Stimulated activated CD8-positive, alpha-beta memory T cell treated with anti-CD3 and anti-CD28 coated beads, Interleukin-12 subunit alpha, Interleukin-12 subunit beta, amount 100 ng/mL, for 4 hours (primary cell): ENCODE results near the gene LRRC37A2.
A peak's percentile ranks its signal among the peaks of the same experiment; 100 is the strongest.
"Not testable (repeated sequence)": the region's sequence is repeated elsewhere in the genome, so short reads cannot be mapped to it uniquely, and the experiment has no call there.

Experiments used
- DNase-seq: peaks from one replicate; pipeline ENCODE4 v3.0.0-alpha.2; 2020; ENCODE audit warnings: low read depth

The LRRC37A2 gene

DNA sequence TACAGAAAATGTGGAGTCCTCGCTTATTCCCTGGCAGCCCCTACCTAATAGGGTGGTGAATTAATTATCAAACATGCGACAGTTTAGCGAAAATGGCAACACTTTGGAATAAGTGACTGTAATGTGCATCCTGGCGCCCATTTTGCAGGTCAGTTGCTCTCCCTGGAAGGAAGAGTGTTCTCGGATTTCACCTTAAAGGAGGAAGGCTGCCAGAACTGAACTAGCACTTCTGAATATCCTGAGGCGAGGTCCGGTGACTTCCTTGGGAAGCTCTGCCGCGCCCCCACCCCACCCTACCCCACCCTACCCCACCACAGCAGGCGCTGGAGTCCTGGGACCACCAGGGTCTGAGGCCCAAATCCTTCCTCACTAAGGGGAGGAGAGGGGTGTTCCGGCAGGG is at the start of gene LRRC37A2:
TSS of gene LRRC37A2 (plus strand) at position 301 of the 400 bp plus-strand sequence. CDS start 245 bp downstream, outside the sequence.
- not testable (repeated sequence) for DNase-seq

- not testable (repeated sequence) for DNase-seq
Observed at GRCh38 chr17:46467618-46468017, 44.6 kb upstream of the LRRC37A2 start.

DNA sequence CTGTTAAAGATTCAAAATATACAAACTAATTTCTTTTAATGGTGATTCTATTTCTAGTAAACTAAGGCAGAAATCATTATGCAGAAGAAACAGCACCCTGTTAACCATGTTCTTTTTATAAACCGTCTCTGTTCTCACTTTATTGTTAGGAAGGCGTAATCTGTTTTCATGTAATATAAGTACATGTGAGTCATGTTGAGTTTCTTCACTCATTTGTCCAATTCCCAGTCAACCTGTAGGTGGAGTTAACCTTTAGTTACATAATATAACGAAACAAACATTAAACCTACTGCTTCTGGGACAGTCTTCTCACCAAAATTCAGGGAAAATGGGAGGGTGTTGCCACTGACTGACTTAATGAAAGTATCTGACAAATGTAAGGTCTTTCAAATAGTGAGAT is 37.8 kb upstream of the LRRC37A2 start:
- not testable (repeated sequence) for DNase-seq

GRCh38 chr17:46475583-46475982 is 36.7 kb upstream of the LRRC37A2 start:
- DNase-seq, result not testable (repeated sequence)

GRCh38 chr17:46478823-46479222 is 33.4 kb upstream of the LRRC37A2 start:
- not testable (repeated sequence) for DNase-seq

DNA sequence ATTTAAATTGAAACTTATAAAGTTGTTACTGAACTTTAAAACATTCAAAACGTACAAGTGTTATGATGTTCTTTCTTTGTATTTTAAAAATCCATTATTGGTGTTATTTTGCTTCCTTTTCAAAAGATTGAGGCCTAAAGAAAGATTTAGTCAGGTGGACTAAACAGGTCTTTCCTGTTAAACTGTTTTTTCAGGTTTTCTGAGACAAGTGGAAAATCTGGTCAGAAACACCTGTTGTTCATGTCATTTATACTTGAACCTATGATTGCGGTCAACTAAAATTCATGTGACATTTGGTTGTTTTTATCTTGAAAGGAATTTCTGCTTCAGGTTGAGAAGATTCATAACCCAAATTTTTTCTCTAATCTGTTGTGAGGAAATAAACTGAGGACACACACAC is 31.0 kb upstream of the LRRC37A2 start:
- DNase-seq, result not testable (repeated sequence)

DNA sequence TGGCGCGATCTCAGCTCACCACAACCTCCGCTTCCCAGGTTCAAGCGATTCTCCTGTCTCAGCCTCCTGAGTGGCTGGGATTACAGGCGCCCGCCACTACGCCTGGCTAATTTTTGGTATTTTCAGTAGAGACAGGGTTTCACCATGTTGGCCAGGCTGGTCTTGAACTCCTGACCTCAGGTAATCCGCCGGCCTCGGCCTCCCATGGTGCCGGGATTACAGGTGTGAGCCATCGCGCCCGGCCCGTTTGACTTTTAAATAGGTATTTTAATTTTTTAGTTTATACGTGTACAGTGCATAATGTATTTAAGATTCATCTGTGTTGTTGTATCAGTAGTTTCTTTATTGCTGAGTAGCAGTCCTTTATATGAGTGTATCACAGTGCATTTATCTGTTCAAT is 20.2 kb upstream of the LRRC37A2 start:
- DNase-seq, result not testable (repeated sequence)

GRCh38 chr17:46499437-46500139 is 12.7 kb upstream of the LRRC37A2 start:
- not testable (repeated sequence) for DNase-seq

DNA sequence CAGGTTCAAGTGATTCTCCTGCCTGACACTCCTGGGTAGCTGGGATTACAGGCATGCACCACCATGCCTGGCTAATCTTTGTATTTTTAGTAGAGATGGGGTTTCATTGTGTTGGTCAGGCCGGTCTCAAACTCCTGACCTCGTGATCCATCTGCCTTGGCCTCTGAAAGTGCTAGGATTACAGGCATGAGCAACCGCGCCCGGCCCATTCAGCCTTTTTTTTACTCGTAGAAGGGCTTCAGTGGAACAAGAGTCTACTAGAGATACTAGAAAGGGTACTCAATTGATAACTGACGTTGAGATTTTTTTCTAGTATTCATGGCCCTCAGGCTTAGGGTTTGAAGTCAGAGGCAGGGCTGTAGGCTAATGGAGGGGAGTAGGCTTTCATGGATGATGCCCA is 6.4 kb upstream of the LRRC37A2 start:
- not testable (repeated sequence) for DNase-seq

- DNase-seq, result not testable (repeated sequence)
Observed at GRCh38 chr17:46534716-46535115, 22.4 kb downstream of the LRRC37A2 start.

DNA sequence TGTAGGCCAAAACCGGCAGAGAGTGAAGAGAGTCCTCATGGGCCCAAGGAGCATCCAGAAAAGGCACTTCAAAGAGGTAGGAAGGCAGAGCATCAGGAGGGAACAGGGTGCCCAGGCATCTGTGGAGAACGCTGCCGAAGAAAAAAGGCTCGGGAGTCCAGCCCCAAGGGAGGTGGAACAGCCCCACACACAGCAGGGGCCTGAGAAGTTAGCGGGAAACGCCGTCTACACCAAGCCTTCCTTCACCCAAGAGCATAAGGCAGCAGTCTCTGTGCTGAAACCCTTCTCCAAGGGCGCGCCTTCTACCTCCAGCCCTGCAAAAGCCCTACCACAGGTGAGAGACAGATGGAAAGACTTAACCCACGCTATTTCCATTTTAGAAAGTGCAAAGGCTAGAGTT is 36.3 kb downstream of the LRRC37A2 start:
- DNase-seq, result not testable (repeated sequence)

- not testable (repeated sequence) for DNase-seq
Observed at GRCh38 chr17:46559155-46559554, 46.9 kb downstream of the LRRC37A2 start.

DNA sequence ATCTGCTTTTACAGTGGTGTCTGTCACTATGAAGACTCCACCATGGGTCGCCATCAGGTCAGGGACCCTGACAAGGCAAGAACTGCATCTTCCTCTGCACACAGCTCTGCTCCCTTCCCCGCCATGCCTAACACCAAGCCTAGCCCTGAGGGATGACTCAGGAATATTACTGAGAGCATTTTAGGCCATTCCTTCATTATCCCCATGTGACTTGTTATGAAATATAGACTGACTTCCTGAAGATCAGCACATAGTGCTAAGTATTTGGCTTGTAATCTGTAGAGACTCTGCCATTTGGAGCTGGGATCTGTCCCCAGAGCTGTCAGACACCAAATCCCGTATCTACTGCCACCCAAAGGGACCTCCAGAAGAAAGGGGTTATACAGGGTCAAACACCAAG is 47.8 kb downstream of the LRRC37A2 start:
- DNase-seq, result not testable (repeated sequence)

GRCh38 chr17:46566284-46566683 is 54.0 kb downstream of the LRRC37A2 start:
- DNase-seq, result not testable (repeated sequence)

DNA sequence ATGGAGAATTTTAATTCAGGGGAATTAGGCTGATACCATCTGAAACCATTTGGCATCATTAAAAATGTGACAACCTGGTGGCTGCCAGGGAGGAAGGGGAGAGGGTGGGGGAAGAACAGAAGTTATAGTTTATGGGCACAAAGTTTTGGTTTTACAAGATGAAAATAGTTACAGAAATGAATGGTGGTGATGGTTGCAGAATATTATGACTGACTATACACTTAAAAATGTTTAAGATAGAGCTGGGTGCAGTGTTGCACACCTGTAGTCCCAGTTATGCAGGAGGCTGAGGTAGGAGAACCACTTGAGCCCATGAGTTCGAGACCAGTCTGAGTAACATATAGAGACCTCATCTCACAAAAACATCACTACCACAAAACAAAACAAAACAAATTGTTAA is 54.7 kb downstream of the LRRC37A2 start:
- DNase-seq, result not testable (repeated sequence)

GRCh38 chr17:46571796-46572195 is 59.5 kb downstream of the LRRC37A2 start:
- DNase-seq, result not testable (repeated sequence)

GRCh38 chr17:46579083-46580075 is 67.1 kb downstream of the LRRC37A2 start, which contains the start of gene ARL17A:
Gene ARL17A (minus strand): TSS chr17:46579691. CDS start chr17:46576322, 3,369 bp downstream.
- peak; percentile 49 for DNase-seq

DNA sequence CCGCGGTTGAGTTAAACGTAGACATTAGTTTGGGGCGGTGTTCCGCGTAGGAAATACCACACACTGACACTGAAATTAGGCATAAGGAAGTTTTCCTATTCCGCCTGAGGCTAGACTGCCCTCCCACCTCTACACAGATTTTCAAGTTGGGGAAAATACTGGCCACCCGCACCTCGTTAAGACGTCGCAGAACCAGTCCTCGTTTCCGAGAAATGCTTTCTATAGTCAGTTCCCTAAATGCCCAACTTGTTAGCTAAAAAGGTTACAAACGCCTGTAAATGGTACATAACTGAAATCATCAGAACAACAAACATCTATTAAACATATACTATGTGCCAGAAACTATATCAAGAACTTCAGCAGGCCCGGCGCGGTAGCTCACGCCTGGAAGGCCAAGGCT is 67.8 kb downstream of the LRRC37A2 start:
- not testable (repeated sequence) for DNase-seq

DNA sequence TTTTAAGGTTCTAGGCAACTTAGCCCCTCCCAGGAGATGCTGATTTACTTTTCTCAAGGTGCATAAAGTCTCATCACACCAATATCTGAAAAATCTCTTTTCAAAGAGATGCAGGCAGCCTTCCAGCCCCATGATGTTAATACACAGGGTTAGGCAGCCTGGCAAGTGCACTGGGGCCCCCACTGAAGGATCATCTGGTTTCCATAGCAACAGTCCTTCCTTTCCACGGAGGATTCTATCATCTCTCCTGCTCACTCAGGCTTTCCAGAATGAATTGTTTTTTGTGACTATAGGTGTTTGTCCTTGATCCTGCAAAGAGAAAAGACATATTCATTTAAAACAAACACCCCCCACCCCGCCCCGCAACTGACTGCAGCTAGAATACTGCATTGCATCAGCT is 73.2 kb downstream of the LRRC37A2 start:
- not testable (repeated sequence) for DNase-seq

- not testable (repeated sequence) for DNase-seq
Observed at GRCh38 chr17:46590157-46591146, 78.2 kb downstream of the LRRC37A2 start, which contains the start of gene NSF. Gene NSF (plus strand): TSS chr17:46590669. CDS start chr17:46590776, 107 bp downstream.

GRCh38 chr17:46591332-46591731 is 79.1 kb downstream of the LRRC37A2 start:
- DNase-seq, result not testable (repeated sequence)
